KG1 (cell line): ENCODE measurements around the gene ST7L.
A peak's percentile ranks its signal among the peaks of the same experiment; 100 is the strongest.
"Not testable (repeated sequence)": the region's sequence is repeated elsewhere in the genome, so short reads cannot be mapped to it uniquely, and the experiment has no call there.

Experiments
- DNase-seq: peaks from one replicate; lab custom pipeline; 2025; lab: John Stamatoyannopoulos, UW

Gene ST7L, protein sequence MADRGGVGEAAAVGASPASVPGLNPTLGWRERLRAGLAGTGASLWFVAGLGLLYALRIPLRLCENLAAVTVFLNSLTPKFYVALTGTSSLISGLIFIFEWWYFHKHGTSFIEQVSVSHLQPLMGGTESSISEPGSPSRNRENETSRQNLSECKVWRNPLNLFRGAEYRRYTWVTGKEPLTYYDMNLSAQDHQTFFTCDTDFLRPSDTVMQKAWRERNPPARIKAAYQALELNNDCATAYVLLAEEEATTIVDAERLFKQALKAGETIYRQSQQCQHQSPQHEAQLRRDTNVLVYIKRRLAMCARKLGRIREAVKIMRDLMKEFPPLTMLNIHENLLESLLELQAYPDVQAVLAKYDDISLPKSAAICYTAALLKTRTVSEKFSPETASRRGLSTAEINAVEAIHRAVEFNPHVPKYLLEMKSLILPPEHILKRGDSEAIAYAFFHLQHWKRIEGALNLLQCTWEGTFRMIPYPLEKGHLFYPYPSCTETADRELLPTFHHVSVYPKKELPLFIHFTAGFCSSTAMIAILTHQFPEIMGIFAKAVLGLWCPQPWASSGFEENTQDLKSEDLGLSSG

DNA sequence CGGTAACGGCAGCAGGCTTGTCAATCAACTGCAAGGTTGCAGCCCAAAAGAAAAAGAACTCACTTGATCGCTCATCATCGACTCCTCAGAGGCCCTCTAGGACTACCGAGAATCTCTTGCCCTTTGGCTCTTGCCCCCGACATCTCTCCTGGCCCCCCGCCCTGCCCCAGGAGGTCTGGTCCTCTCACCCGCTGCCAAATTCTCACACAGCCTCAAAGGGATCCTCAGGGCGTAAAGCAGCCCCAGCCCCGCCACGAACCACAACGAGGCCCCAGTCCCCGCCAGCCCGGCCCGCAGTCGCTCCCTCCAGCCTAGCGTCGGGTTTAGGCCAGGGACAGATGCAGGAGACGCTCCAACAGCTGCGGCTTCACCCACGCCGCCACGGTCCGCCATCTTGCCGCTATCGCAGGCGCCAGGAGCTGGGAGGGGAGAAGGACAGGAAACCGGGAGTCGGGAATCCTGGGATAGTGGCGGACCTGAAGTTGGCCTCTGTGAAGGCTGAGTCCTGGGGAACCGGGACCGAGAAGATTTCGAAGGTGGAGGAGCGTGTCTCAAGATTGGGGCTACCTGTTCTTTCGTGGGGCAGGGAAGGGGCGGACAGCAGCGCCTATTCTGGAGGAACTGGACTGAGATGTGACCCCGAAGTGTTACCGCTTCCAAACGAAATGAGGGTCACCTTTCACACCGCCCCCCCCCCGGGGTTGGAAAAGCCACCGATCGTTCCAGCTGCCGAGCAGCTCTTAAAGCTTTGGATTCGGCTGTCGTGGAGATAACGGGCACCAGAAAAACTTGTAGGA, at the start of gene ST7L:
TSS of gene ST7L (minus strand) at position 421 of the 797 bp plus-strand sequence. CDS start at position 393, 28 bp downstream.
- no peak for DNase-seq

DNA sequence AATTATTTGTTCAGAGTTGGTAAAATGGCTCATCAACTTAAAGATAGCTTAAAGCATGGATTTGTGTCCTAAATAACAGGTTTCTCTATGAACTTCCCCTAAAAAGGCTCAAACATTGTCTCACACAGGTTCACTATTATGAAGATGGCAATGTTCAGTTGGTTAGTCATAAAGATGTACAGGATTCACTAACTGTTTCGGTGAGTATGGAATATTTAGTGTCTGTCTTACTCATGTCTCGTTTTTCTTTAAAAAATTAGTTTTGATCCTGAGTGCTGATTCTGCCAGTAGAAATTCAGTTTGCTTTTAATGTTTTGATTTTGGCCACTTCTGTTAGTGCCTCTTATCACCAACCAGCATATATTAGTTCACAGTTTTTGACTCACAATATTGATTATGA, 48.0 kb upstream of the ST7L start:
- DNase-seq: no peak

GRCh38 chr1:112665857-112666256, 46.9 kb upstream of the ST7L start:
- DNase-seq: no peak

DNA sequence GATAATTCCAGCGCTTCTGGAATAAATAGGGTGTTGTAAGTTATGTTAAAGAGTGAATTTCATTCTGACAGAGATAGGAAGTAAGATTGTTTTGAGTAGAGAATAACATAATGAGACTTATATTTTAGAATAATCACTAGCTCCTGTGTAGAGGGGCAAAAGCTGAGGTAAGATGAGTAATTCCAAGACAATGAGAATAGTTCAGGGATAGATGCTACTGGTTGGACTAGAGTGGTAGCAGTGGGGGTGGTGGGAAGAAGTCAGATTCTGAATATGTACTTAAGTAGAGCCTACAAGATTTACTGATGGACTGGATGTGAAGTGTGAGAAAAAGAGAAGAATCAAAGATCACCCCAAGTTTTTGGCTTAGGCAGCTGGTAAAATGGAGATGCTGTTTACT, 32.3 kb upstream of the ST7L start:
- DNase-seq: no peak

GRCh38 chr1:112646225-112646624, 27.3 kb upstream of the ST7L start:
- no peak for DNase-seq

- no peak for DNase-seq
Observed at GRCh38 chr1:112643080-112643479, 24.1 kb upstream of the ST7L start.

DNA sequence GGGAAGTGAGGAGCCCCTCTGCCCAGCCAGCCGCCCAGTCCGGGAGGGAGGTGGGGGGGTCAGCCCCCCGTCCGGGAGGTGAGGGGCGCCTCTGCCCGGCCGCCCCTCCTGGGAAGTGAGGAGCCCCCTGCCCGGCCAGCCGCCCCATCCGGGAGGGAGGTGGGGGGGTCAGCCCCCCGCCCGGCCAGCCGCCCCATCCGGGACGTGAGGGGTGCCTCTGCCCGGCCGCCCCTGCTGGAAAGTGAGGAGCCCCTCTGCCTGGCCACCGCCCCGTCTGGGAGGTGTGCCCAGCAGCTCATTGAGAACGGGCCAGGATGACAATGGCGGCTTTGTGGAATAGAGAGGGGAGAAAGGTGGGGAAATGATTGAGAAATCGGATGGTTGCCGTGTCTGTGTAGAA, 21.5 kb upstream of the ST7L start:
- DNase-seq: not testable (repeated sequence)

- DNase-seq: no peak
Observed at GRCh38 chr1:112638110-112638428, 19.1 kb upstream of the ST7L start.

DNA sequence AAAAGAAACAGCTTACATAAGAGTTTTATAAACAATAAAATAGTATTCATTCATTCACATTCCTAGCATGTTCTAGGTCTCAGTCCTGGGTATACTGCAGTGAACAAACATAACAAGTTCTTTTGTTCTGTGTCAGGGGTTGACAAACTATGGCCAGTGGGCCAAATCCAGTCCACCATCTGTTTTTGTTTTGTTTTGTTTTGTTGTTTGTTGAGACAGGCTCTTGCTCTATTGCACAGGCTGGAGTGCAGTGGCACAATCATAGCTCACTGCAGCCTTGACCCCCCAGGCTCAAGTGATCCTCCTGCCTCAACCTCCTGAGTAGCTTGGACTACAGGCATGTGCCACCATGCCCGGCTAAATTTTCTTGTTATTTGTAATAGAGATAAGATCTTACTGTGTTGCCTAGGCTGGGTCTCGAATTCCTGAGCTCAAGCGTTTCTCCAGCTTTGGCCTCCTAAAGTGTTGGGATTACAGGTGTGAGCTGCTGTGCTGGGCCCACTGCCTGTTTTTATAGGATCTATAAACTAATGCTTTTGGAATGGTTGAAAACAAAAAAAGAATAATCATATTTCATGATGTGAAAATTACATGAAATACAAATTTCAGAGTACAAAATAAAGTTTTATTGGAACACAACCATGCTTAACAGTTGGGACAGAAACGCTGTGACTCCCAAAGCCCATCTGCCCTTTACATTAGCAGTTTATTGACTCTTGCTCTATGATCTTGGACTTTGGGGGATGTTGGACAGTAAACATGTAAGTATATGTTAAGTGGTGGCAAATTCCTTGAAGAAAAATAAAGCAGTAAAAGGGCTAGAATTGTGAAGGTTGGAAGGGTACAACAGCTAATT, 18.5 kb upstream of the ST7L start:
- no peak for DNase-seq

DNA sequence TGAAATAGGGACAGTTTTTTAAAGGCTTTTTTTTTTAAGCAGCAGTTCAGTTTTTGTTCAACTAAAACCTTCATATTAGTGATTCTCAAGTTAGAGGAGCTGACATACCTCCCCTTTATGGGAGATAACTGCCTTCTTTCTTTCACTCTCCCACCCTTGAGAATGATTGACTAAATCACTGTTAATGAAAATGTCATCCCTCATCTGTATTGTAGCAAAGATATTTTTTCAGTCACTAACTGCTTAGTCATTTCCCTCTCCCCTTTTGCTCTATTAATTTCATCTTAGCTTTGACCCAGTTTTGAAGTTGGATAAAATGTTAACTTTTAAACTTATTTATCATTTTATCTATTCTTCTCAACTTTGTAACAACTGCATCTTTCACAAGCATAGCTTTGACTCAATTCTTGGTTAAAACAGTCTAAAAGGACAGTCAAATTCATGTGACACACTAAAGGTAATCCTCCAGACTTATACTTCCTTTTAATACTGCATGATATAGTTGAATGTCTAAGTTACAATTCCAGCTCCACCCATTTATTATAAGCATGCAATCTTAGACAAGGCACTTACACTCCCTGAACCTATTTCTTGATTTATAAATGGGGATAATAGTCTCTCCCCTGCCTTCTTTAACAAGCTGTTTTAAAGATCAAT, 17.8 kb upstream of the ST7L start:
- DNase-seq: no peak

DNA sequence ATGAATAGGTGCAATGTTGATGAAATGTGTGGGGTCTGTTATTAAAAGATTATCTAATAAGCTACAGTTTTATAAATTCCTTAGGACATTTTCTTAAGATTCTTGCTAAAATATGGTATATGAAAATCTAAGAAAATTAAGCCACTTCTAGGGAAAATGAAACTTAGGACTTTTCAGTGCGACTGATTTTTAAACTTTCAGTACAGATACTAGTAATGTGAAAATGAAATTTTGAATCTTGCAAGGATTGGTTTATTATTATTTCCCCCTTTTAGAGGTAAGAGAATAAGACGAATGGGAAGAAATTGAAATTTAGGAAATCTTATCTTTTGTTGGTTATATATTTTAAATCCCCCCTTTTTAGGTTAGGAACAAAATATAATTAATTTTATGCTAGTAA, 17.1 kb upstream of the ST7L start:
- DNase-seq: no peak

DNA sequence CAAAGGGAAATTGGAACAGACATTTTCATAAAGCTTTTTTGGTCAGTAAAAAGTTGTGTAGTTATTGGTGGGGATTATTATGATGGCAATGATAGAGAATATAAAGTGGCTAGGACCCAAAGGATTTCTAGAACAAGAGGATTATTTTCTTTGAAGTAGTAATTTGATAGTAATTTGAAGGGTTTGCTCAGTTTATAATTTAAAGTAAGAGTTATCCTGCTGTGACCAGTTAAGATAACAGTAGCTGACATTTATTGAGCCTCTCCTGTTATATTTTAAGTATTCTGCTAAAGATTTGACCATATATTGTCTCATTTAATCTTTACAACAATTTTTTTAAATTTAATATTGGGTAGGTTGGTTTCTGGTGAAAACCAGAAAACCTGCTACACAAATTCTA, 15.4 kb upstream of the ST7L start:
- DNase-seq: no peak

- DNase-seq: no peak
Observed at GRCh38 chr1:112633628-112634027, 14.7 kb upstream of the ST7L start.

GRCh38 chr1:112629256-112629655, 10.3 kb upstream of the ST7L start:
- DNase-seq: no peak

- no peak for DNase-seq
Observed at GRCh38 chr1:112628516-112628915, 9.6 kb upstream of the ST7L start.

DNA sequence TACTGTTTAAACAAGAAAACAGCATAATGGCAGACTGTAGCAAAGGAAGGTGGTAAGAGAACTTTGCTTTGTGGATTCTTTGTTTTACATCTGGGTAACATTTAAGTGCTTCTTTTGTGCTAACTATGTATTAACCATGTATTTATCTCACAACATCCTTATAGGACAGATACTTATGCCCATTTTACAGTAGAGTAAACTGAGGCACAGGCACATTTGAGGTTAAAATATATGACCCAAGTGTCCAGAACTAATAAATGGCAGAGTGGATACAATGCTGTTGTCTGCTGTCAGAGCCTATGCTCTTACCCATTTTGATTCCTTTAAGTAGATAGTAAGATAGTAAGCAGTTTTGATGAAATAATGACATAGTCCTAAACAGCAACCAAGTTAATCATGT, 7.9 kb upstream of the ST7L start:
- DNase-seq: no peak

DNA sequence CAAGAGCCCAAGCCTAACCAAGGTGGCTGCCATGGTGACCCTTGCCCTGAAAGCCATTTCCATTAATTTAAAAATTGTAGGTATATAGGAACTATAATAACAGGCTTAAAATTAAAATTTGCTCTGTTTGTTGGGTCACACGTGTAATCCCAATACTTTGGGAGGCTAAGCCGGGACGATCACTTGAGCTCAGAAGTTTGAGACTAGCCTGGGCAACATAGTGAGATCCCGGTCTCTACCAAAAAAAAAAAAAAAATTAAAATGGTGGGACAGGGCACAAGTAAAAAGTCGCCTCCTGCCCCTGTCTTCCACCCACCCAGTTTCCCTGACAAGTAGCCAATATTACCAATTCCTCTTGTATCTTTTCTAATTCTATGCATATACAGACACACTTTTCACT, 7.3 kb upstream of the ST7L start:
- DNase-seq: no peak

- DNase-seq: no peak
Observed at GRCh38 chr1:112625696-112626095, 6.8 kb upstream of the ST7L start.

DNA sequence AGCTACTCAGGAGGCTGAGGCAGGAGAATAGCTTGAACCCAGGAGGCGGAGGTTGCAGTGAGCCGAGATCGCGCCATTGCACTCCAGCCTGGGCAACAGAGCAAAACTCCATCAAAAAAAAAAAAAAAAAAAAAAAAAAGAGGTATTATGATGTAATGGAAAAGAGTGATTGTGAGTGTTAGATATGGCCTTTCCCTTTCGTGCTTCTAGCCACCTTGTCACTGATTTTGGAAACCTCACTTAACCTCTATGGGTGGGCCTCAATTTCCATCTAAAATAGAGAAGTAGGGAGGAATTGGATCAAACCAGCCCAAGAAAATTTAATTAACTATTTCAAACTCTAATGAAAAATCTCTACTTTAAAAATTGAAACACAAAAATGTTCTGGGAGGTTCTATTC, 5.6 kb upstream of the ST7L start:
- DNase-seq: not testable (repeated sequence)

DNA sequence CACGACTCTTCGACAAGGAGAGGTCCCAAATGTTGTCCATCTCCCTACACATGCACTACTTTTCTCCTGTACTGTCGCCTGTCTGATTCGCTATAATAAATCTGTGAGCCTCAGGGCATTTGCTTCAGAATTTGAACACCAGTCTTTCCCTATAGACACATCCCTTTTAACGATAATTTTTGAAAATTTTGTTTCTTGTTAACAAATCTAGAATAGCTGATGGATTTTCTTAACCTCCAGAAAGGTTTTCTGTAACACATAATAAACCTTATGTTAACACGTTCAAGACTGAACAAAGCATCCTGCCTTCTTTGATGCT, 1.4 kb upstream of the ST7L start:
- no peak for DNase-seq

DNA sequence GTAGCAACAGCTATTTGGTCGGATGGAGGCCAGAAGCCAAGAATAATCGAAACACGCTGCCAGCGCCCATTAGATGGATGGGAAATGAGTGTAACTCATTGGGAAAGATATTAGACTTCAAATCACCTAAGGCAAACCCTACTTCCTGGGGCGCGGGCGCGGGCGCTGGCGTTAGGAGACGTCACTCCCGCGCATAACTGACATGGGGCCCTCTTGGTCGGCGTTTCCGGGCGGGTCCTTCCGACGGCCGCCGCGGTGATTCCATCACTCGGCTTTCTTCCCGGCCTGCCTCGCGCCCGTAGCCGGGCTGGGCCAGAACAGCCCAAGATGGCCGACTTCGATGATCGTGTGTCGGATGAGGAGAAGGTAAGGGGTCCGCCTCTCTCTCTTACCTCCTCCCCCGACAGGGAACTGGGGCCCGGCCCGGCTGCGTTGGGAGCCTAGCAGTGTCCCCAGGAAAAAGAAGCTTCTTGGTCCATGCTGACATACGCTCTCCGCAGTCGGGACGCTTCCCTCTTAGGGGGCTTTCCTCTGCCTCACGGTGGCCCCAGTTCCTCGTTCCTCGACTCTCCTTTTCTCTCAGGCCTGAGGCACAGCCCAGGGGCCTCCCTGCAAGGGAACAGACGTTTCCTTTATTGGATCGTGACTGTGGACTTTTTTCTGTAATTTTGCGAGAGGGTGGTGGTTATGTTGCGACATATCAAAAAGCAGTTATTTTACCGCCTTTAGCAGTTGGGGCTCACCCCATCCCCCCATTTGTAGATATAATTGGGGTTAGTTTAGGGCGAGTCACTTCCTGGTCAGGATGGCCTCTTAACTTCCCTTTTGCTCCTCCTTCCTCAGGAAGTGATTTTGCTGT, 806 bp upstream of the ST7L start, which contains the start of gene CAPZA1:
TSS of gene CAPZA1 (plus strand) at position 315 of the 859 bp plus-strand sequence. CDS start at position 328, 13 bp downstream.
- peak; percentile 90 for DNase-seq
